MM.1S (cell line): Measurements from ENCODE around the gene SIT1.

Source experiments
- DNase-seq: peaks from one replicate; pipeline ENCODE4 v3.0.0-alpha.2; 2015
- H2AFZ ChIP-seq: fragments of 300-600 bp; sonication (generic); 2 replicates; pipeline ENCODE4 v1.6.0; 2016; ENCODE audit warnings: antibody characterized with exemption, low read length
- H3F3A ChIP-seq: fragments of 300-600 bp; sonication (generic); 2 replicates; pipeline ENCODE4 v1.6.1; 2016; ENCODE audit warnings: mild to moderate bottlenecking, antibody characterized with exemption, low read length, moderate library complexity, mixed read lengths; ENCODE audit not compliant: insufficient read depth
- H3K27ac ChIP-seq: fragments of 300-600 bp; sonication (generic); 2 replicates; pipeline ENCODE4 v1.5.1; 2016; ENCODE audit warnings: mild to moderate bottlenecking, low read length
- H3K27me3 ChIP-seq: fragments of 300-600 bp; sonication (generic); replicated peaks from 2 replicates; pipeline ENCODE4 v1.6.0; 2016; ENCODE audit warnings: low read length; ENCODE audit not compliant: insufficient read depth
- H3K36me3 ChIP-seq: fragments of 300-600 bp; sonication (generic); replicated peaks from 2 replicates; pipeline ENCODE4 v1.6.1; 2016; ENCODE audit warnings: mild to moderate bottlenecking, low read length, mixed read lengths; ENCODE audit not compliant: insufficient read depth
- H3K4me1 ChIP-seq: fragments of 300-600 bp; sonication (generic); 2 replicates; pipeline ENCODE4 v1.6.1; 2016; ENCODE audit warnings: low read length, mixed read lengths
- H3K4me2 ChIP-seq: fragments of 300-600 bp; sonication (generic); 2 replicates; pipeline ENCODE4 v1.6.0; 2016; ENCODE audit warnings: low read depth, low read length
- H3K4me3 ChIP-seq: fragments of 300-600 bp; sonication (generic); 2 replicates; pipeline ENCODE4 v1.5.1; 2016; ENCODE audit warnings: low read length, mixed read lengths
- H3K79me2 ChIP-seq: fragments of 300-600 bp; sonication (generic); 2 replicates; pipeline ENCODE4 v1.6.1; 2016; ENCODE audit warnings: mixed run types, low read length, mixed read lengths
- H3K9ac ChIP-seq: fragments of 300-600 bp; sonication (generic); 2 replicates; pipeline ENCODE4 v1.6.1; 2016; ENCODE audit warnings: low read length, mixed read lengths
- H3K9me2 ChIP-seq: fragments of 300-600 bp; sonication (generic); replicated peaks from 2 replicates; pipeline ENCODE4 v1.6.1; 2016; ENCODE audit warnings: mild to moderate bottlenecking, low read length, mixed read lengths; ENCODE audit not compliant: insufficient read depth
- H3K9me3 ChIP-seq: fragments of 300-600 bp; sonication (generic); replicated peaks from 2 replicates; pipeline ENCODE4 v1.6.1; 2016; ENCODE audit warnings: mild to moderate bottlenecking, low read length, mixed read lengths; ENCODE audit not compliant: insufficient read depth
- H4K20me1 ChIP-seq: fragments of 300-600 bp; sonication (generic); 2 replicates; pipeline ENCODE4 v1.6.1; 2016; ENCODE audit warnings: mild to moderate bottlenecking, low read length, moderate library complexity, mixed read lengths; ENCODE audit not compliant: insufficient read depth
- CTCF ChIP-seq: fragments of 300-600 bp; sonication (generic); IDR thresholded peaks from 2 replicates; pipeline ENCODE4 v1.5.1; 2016; ENCODE audit warnings: antibody characterized with exemption, low read length, mixed read lengths
- EZH2 ChIP-seq: fragments of 300-600 bp; sonication (generic); optimal IDR thresholded peaks from 2 replicates; pipeline ENCODE3; 2017; ENCODE audit warnings: low read depth, mild to moderate bottlenecking, antibody characterized with exemption, low read length, mixed read lengths
- EZH2phosphoT487 ChIP-seq: fragments of 300-600 bp; sonication (generic); IDR thresholded peaks from 2 replicates; pipeline ENCODE4 v1.6.1; 2018; ENCODE audit warnings: antibody characterized with exemption, low read length

Gene SIT1

GRCh38 chr9:35690294-35690613, 39.5 kb upstream of the SIT1 start:
- DNase-seq = no peak
- no peaks in the 10 kb centered on the region for H3F3A ChIP-seq

GRCh38 chr9:35689542-35690293, 39.0 kb upstream of the SIT1 start, which contains the start of gene TPM2:
TPM2 (minus strand) TSS chr9:35689925; CDS start chr9:35689817, 108 bp downstream.
- DNase-seq = no peak
- Histone ChIP-seq H3K36me3 (no peaks in the 10 kb centered on the region), H3K4me3 (peak within 1 kb of the TSS; percentile 71), H3K4me1 (no peaks in the 10 kb centered on the region), H3F3A (no peaks in the 10 kb centered on the region), H3K9me3 (no peaks in the 10 kb centered on the region), H3K4me2 (peak within 1 kb of the TSS; percentile 95), H4K20me1 (no peaks in the 10 kb centered on the region), H3K9me2 (no peaks in the 10 kb centered on the region), H3K27me3 (0 out of 2 replicates have a peak, but pooled peaks cover 4% of the 10 kb centered on the region), H2AFZ (peak within 1 kb of the TSS; percentile 98), H3K79me2 (no peaks in the 10 kb centered on the region), H3K9ac (peak within 1 kb of the TSS; percentile 31; the same call in 1 of the 2 replicates), H3K27ac (no peak within 1 kb of the TSS)
- no peak for TF ChIP-seq CTCF
- no peak for TF ChIP-seq EZH2
- no peak for TF ChIP-seq EZH2phosphoT487

More at GRCh38 chr9:35690294-35690613, 39.5 kb upstream of the SIT1 start:
- Histone ChIP-seq H3K27ac (no peak overlapping the region), H4K20me1 (no peaks in the 10 kb centered on the region), H2AFZ (peak overlapping the region; percentile 98), H3K36me3 (no peaks in the 10 kb centered on the region), H3K4me3 (peak overlapping the region; percentile 71), H3K4me2 (peak overlapping the region; percentile 95), H3K9me3 (no peaks in the 10 kb centered on the region), H3K9me2 (no peaks in the 10 kb centered on the region), H3K4me1 (no peaks in the 10 kb centered on the region), H3K9ac (no peak overlapping the region; the same call in 1 of the 2 replicates), H3K79me2 (no peaks in the 10 kb centered on the region), H3K27me3 (0 out of 2 replicates have a peak, but pooled peaks cover 4% of the 10 kb centered on the region)
- TF ChIP-seq CTCF (no peak), EZH2 (no peak), EZH2phosphoT487 (no peak)

GRCh38 chr9:35688558-35689541, 38.1 kb upstream of the SIT1 start:
- H3K9me3 ChIP-seq = no peaks in the 10 kb centered on the region
- TF ChIP-seq CTCF (no peak), EZH2 (no peak), EZH2phosphoT487 (no peak)
- no peaks in the 10 kb centered on the region for H3K9me2 ChIP-seq
- no peaks in the 10 kb centered on the region for H3K36me3 ChIP-seq
- H3K27ac ChIP-seq = no peak overlapping the region
- no peak for DNase-seq
- H3F3A ChIP-seq = no peaks in the 10 kb centered on the region
- H2AFZ ChIP-seq = no peak overlapping the region
- no peak overlapping the region for H3K4me2 ChIP-seq
- no peaks in the 10 kb centered on the region for H4K20me1 ChIP-seq
- no peaks in the 10 kb centered on the region for H3K79me2 ChIP-seq
- H3K9ac ChIP-seq = no peak overlapping the region
- H3K4me3 ChIP-seq = no peak overlapping the region
- H3K4me1 ChIP-seq = no peaks in the 10 kb centered on the region
- H3K27me3 ChIP-seq = 0 out of 2 replicates have a peak, but pooled peaks cover 4% of the 10 kb centered on the region
